ENCODE results near the gene PPP1R18. TPM values are rescaled to one million over a fixed set of nuclear protein-coding genes. Genes with fewer than 3 reads are reported as not detected.

PPP1R18 gene
- total RNA-seq: 60.1 and 75.4 TPM in 2 replicates

GRCh38 chr6:30686009-30686907 is at the start of gene PPP1R18:
Gene PPP1R18 (minus strand): TSS chr6:30686645. CDS start chr6:30686018, 627 bp downstream.

GRCh38 chr6:30719791-30720737 is 33.6 kb upstream of the PPP1R18 start, which contains the start of gene TUBB:
Gene TUBB (plus strand): TSS chr6:30720352. CDS start chr6:30720507, 155 bp downstream.

GRCh38 chr6:30717129-30717844 is 30.8 kb upstream of the PPP1R18 start, which contains the start of gene MDC1:
Gene MDC1 (minus strand): TSS chr6:30717281. CDS start chr6:30715175, 2,106 bp downstream.

GRCh38 chr6:30690403-30691207 is 4.2 kb upstream of the PPP1R18 start, which contains the start of gene NRM:
Gene NRM (minus strand): TSS chr6:30690984. CDS start chr6:30690974, 10 bp downstream.

GRCh38 chr6:30672445-30673253 is 13.8 kb downstream of the PPP1R18 start, which contains the start of gene DHX16:
Gene DHX16 (minus strand): TSS chr6:30673006. CDS start chr6:30672841, 165 bp downstream.

GRCh38 chr6:30646450-30647241 is 39.8 kb downstream of the PPP1R18 start, which contains the start of gene C6orf136:
Gene C6orf136 (plus strand): TSS chr6:30647133. CDS start chr6:30647232, 99 bp downstream.

GRCh38 chr6:30626484-30627366 is 59.7 kb downstream of the PPP1R18 start, which contains the start of gene ATAT1:
Gene ATAT1 (plus strand): TSS chr6:30626874.

Other genes starting within 250 kb of the PPP1R18 start
- 66.3 and 166 TPM in 2 replicates for gene HLA-E, start 197.1 kb downstream of the PPP1R18 start, total RNA-seq
- 42.0 and 44.0 TPM in 2 replicates for gene GNL1, start 130.2 kb downstream of the PPP1R18 start, total RNA-seq
- 9.3 and 9.8 TPM in 2 replicates for gene PRR3, start 129.3 kb downstream of the PPP1R18 start, total RNA-seq
- gene ABCF1, start 115.2 kb downstream of the PPP1R18 start, total RNA-seq: 32.1 and 37.8 TPM in 2 replicates
- gene PPP1R10, start 69.4 kb downstream of the PPP1R18 start, total RNA-seq: 22.0 and 36.1 TPM in 2 replicates
- 52.4 and 67.6 TPM in 2 replicates for gene MRPS18B, start 68.8 kb downstream of the PPP1R18 start, total RNA-seq
- gene ATAT1, start 59.8 kb downstream of the PPP1R18 start, total RNA-seq: 5.1 and 9.0 TPM in 2 replicates
- gene C6orf136, start 39.5 kb downstream of the PPP1R18 start, total RNA-seq: 8.0 and 10.0 TPM in 2 replicates
- 23.3 and 33.4 TPM in 2 replicates for gene DHX16, start 13.6 kb downstream of the PPP1R18 start, total RNA-seq
- 17.7 and 26.2 TPM in 2 replicates for gene NRM, start 4.3 kb upstream of the PPP1R18 start, total RNA-seq
- 9.9 and 14.3 TPM in 2 replicates for gene MDC1, start 30.6 kb upstream of the PPP1R18 start, total RNA-seq
- 856 and 2,016 TPM in 2 replicates for gene TUBB, start 33.7 kb upstream of the PPP1R18 start, total RNA-seq
- gene FLOT1, start 56.0 kb upstream of the PPP1R18 start, total RNA-seq: 127 and 150 TPM in 2 replicates
- gene IER3, start 57.9 kb upstream of the PPP1R18 start, total RNA-seq: 123 and 201 TPM in 2 replicates
- 55.7 and 224 TPM in 2 replicates for gene DDR1, start 197.9 kb upstream of the PPP1R18 start, total RNA-seq
- 21.0 and 27.5 TPM in 2 replicates for gene GTF2H4, start 221.6 kb upstream of the PPP1R18 start, total RNA-seq
- gene VARS2, start 227.6 kb upstream of the PPP1R18 start, total RNA-seq: 26.1 and 43.4 TPM in 2 replicates
- gene SFTA2, start 245.5 kb upstream of the PPP1R18 start, total RNA-seq: not detected in 2 replicates